HepG2 (cell line): ENCODE data around the gene EPB41L2. TPM values are rescaled to one million over a fixed set of nuclear protein-coding genes. Genes with fewer than 3 reads are reported as not detected.
A peak's percentile ranks its signal among the peaks of the same experiment; 100 is the strongest.

Experiments used
- ERF ChIP-seq: IDR thresholded peaks from 2 replicates; pipeline ENCODE4 v1.6.1; 2018; ENCODE audit warnings: missing biosample characterization, missing genetic modification reagents
- JUNB ChIP-seq: sonication (generic); formaldehyde crosslinking; IDR thresholded peaks from 2 replicates; pipeline ENCODE4 v1.8.0; 2022; ENCODE audit warnings: missing genetic modification reagents, mild to moderate bottlenecking, borderline replicate concordance
- KAT2B ChIP-seq: fragments of 150-350 bp; IDR thresholded peaks from 2 replicates; pipeline ENCODE4 v1.6.1; 2014; ENCODE audit warnings: low read depth, low read length, borderline replicate concordance
- SMYD3 ChIP-seq: sonication (generic); formaldehyde crosslinking; IDR thresholded peaks from 2 replicates; pipeline ENCODE4 v1.8.1; 2023; ENCODE audit warnings: mild to moderate bottlenecking, missing genetic modification reagents
- SOX6 ChIP-seq, 2 experiments: fragments of 450-650 bp in 1 of 2; sonication (generic) in 1 of 2; formaldehyde crosslinking in 1 of 2; IDR thresholded peaks; 2 replicates each; pipeline versions ENCODE4 v1.4.0 to v1.6.1; 2017 to 2020; ENCODE audit warnings: antibody characterized with exemption in 1 of 2, mild to moderate bottlenecking in 1 of 2, missing genetic modification reagents in 1 of 2
- ZBTB42 ChIP-seq: sonication (generic); formaldehyde crosslinking; IDR thresholded peaks from 2 replicates; pipeline ENCODE4 v1.5.0; 2020; ENCODE audit warnings: mild to moderate bottlenecking, missing genetic modification reagents
- ZNF703 ChIP-seq: sonication (generic); formaldehyde crosslinking; IDR thresholded peaks from 2 replicates; pipeline ENCODE4 v1.5.1; 2020; ENCODE audit warnings: missing genetic modification reagents, mild to moderate bottlenecking, moderate library complexity, borderline replicate concordance
- ZSCAN29 ChIP-seq: sonication (generic); formaldehyde crosslinking; conservative IDR thresholded peaks from 2 replicates; pipeline ENCODE4 v1.4.0; 2020; ENCODE audit warnings: mild to moderate bottlenecking, missing genetic modification reagents
- polyA plus RNA-seq, 8 experiments: library from polyadenylated mRNA; depleted of rRNA in 3 of 8; stranded (reverse) in 7 of 8; unstranded in 1 of 8; fragments of >200 nt; fragmentation: Illumina TruSeq in 4 of 8; extraction: Trizol in 4 of 8; gene quantifications; 2 replicates each; pipeline versions ENCODE4 v1.2.1 to v1.2.3, GENCODE V29; 2011 to 2016; ENCODE audit warnings: low read depth in 4 of 8, missing spikeins in 1 of 8, mixed read lengths in 1 of 8; ENCODE audit not compliant: insufficient read depth in 1 of 8
- total RNA-seq, 5 experiments: library from RNA; depleted of rRNA; stranded (reverse); fragments of >200 nt; fragmentation: Illumina TruSeq; extraction: Trizol; gene quantifications; 2 replicates each; pipeline ENCODE4 v1.2.3, GENCODE V29; 2016; ENCODE audit warnings: low read depth in 1 of 5
- TF ChIP-seq, protein P1 (sequence below): sonication (generic); formaldehyde crosslinking; IDR thresholded peaks from 2 replicates; pipeline ENCODE4 v1.4.0; 2020; ENCODE audit warnings: missing genetic modification reagents
- TF ChIP-seq, protein P2 (sequence below), 2 experiments: sonication (generic) in 1 of 2; formaldehyde crosslinking in 1 of 2; IDR thresholded peaks; 2 replicates each; pipeline versions ENCODE4 v1.4.0 to v1.6.1; 2018 to 2020; ENCODE audit warnings: missing genetic modification reagents in 2 of 2, borderline replicate concordance in 1 of 2, low read depth in 1 of 2, mild to moderate bottlenecking in 1 of 2, missing biosample characterization in 1 of 2
- TF ChIP-seq, protein P3 (sequence below): sonication (generic); formaldehyde crosslinking; IDR thresholded peaks from 2 replicates; pipeline ENCODE4 v1.4.0; 2020; ENCODE audit warnings: missing genetic modification reagents, mild to moderate bottlenecking, borderline replicate concordance
- TF ChIP-seq, protein P4 (sequence below): sonication (generic); formaldehyde crosslinking; IDR thresholded peaks from 2 replicates; pipeline ENCODE4 v1.8.0; 2022; ENCODE audit warnings: mild to moderate bottlenecking, missing genetic modification reagents, borderline replicate concordance

The EPB41L2 gene
- total and polyA plus RNA-seq, 2 of the 13 experiments (the other 11 are each of a cell fraction or from before 2014, with no cell fraction given) = 41.7 to 56.4 TPM

DNA sequence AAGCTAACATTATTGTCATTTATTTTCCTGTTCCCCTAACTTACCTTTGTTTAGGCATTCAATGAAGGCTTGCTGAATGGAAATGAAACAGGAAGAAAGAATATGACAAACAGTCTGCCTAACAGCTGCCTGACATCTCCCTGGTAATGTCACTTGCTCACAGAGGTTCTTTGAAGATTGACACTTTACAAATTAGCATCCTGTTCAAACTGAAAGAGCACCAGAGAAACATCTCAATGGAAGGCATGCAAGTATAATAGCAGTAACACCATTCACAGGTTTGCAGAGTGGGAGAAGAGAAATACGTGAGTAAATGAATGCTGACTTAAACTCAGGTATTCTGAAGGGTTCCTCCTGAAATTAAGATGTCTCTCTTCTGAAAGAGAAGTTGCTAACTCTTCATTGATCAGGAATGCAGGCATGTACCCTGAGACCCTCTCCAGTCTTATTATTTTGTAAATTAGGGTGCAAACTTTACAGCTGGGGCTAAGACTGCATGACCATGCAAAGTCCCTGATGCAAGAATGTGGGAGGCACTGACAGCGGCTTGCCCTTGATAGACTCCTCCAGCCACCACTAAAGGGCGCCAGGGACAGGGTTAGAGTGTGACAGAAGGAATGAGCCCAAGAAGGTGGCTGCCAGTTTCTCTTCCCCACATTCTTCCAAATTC lies 237.1 kb downstream of the EPB41L2 start (continued):
- TF ChIP-seq, protein P1, sequence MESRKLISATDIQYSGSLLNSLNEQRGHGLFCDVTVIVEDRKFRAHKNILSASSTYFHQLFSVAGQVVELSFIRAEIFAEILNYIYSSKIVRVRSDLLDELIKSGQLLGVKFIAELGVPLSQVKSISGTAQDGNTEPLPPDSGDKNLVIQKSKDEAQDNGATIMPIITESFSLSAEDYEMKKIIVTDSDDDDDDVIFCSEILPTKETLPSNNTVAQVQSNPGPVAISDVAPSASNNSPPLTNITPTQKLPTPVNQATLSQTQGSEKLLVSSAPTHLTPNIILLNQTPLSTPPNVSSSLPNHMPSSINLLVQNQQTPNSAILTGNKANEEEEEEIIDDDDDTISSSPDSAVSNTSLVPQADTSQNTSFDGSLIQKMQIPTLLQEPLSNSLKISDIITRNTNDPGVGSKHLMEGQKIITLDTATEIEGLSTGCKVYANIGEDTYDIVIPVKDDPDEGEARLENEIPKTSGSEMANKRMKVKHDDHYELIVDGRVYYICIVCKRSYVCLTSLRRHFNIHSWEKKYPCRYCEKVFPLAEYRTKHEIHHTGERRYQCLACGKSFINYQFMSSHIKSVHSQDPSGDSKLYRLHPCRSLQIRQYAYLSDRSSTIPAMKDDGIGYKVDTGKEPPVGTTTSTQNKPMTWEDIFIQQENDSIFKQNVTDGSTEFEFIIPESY (CRISPR knock-in tag) = peak; percentile 97
- TF ChIP-seq JUNB (CRISPR knock-in tag) = no peak
- 0 out of 2 replicates have a peak, but pooled peaks have one; percentile 5 for TF ChIP-seq ERF
- TF ChIP-seq, protein P2, sequence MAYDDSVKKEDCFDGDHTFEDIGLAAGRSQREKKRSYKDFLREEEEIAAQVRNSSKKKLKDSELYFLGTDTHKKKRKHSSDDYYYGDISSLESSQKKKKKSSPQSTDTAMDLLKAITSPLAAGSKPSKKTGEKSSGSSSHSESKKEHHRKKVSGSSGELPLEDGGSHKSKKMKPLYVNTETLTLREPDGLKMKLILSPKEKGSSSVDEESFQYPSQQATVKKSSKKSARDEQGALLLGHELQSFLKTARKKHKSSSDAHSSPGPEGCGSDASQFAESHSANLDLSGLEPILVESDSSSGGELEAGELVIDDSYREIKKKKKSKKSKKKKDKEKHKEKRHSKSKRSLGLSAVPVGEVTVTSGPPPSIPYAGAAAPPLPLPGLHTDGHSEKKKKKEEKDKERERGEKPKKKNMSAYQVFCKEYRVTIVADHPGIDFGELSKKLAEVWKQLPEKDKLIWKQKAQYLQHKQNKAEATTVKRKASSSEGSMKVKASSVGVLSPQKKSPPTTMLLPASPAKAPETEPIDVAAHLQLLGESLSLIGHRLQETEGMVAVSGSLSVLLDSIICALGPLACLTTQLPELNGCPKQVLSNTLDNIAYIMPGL (CRISPR knock-in tag; IDR thresholded peaks at IDR 0.05; ENCODE audit: borderline replicate concordance in 1 of 2, low read depth in 1 of 2) = 0 out of 4 replicates have a peak, but pooled peaks of 1 of the 2 experiments have one; percentile 35
- no peak for TF ChIP-seq KAT2B
- TF ChIP-seq ZBTB42 (CRISPR knock-in tag) = no peak
- TF ChIP-seq, protein P3, sequence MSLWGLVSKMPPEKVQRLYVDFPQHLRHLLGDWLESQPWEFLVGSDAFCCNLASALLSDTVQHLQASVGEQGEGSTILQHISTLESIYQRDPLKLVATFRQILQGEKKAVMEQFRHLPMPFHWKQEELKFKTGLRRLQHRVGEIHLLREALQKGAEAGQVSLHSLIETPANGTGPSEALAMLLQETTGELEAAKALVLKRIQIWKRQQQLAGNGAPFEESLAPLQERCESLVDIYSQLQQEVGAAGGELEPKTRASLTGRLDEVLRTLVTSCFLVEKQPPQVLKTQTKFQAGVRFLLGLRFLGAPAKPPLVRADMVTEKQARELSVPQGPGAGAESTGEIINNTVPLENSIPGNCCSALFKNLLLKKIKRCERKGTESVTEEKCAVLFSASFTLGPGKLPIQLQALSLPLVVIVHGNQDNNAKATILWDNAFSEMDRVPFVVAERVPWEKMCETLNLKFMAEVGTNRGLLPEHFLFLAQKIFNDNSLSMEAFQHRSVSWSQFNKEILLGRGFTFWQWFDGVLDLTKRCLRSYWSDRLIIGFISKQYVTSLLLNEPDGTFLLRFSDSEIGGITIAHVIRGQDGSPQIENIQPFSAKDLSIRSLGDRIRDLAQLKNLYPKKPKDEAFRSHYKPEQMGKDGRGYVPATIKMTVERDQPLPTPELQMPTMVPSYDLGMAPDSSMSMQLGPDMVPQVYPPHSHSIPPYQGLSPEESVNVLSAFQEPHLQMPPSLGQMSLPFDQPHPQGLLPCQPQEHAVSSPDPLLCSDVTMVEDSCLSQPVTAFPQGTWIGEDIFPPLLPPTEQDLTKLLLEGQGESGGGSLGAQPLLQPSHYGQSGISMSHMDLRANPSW (CRISPR knock-in tag) = no peak
- TF ChIP-seq SOX6 (IDR thresholded peaks at IDR 0.05) = no peak
- no peak for TF ChIP-seq SOX6 (CRISPR knock-in tag; IDR thresholded peaks at IDR 0.05)
- TF ChIP-seq, protein P4, sequence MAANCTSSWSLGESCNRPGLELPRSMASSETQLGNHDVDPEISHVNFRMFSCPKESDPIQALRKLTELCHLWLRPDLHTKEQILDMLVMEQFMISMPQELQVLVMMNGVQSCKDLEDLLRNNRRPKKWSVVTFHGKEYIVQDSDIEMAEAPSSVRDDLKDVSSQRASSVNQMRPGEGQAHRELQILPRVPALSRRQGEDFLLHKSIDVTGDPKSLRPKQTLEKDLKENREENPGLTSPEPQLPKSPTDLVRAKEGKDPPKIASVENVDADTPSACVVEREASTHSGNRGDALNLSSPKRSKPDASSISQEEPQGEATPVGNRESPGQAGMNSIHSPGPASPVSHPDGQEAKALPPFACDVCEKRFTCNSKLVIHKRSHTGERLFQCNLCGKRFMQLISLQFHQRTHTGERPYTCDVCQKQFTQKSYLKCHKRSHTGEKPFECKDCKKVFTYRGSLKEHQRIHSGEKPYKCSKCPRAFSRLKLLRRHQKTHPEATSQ (CRISPR knock-in tag) = 0 out of 2 replicates have a peak, but pooled peaks have one; percentile 43
- 0 out of 2 replicates have a peak, but pooled peaks have one; percentile 46 for TF ChIP-seq ZSCAN29
- no peak for TF ChIP-seq ZNF703 (CRISPR knock-in tag)
- TF ChIP-seq SMYD3 (CRISPR knock-in tag) = 0 out of 2 replicates have a peak, but pooled peaks have one; percentile 31
